Femur (tissue), 1 donor: ENCODE data around the gene POLR1E.

Experiments
- DNase-seq: peaks from one replicate; pipeline ENCODE4 v3.0.0-alpha.2; 2017

POLR1E gene

DNA sequence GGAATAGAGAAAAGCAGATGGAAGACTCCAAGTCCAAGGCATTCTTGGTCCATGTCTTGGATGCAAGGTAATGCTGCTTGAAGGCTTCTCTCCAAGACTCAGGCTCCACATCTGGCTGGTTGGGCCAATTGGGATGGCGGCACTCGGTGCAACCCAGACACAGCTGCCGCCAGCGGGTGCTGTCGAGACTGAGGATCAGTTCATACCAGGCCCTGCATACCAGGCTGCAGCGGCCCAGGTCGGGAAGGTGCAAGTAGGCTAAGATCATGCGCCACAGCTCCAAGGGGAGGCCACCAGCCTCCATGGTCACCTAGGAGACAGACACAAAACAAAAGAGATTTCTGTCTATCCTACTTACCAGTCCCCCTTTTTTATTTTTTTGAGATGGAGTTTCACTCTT, 55.7 kb downstream of the POLR1E start:
- DNase-seq: no peak

DNA sequence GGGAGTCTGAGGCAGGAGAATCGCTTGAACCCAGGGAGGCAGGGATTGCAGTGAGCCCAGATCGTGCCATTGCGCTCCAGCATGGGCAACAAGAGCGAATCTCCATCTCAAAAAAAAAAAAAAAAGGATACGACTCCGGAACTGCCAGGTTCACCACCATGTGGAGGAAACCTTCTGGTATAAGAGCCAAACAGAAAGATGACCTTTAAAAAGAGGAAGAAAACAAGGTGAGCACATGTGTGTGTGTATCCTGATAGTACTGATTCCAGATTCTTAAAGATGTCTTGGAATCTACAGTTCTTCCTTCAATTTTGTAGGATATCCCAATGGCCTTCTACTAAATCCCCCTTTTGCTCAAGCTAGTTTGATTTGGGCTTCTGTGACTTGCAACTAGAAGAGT, 56.7 kb downstream of the POLR1E start:
- no peak for DNase-seq

DNA sequence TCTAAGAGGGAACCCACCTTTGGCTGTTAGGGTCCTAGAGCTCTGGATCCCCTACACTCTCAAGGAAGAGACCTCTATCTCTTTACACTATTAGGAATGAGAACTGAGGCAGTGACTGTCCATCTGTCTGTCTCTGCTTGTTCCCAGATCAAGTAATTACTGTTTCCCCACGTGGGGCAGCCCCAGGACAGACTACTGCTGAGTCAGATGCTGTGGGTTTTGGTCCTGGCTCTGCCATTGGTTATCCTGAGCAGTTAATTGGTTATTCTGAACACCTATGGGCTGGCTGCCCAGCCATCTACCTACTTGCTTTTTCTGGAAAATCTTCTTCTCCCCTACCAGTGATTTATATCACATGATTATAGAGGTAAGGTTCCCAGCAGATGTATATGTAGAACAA, 57.1 kb downstream of the POLR1E start:
- no peak for DNase-seq

- DNase-seq: no peak
These were observed 57.7 kb downstream of the POLR1E start for GRCh38 chr9:37543468-37543867.

DNA sequence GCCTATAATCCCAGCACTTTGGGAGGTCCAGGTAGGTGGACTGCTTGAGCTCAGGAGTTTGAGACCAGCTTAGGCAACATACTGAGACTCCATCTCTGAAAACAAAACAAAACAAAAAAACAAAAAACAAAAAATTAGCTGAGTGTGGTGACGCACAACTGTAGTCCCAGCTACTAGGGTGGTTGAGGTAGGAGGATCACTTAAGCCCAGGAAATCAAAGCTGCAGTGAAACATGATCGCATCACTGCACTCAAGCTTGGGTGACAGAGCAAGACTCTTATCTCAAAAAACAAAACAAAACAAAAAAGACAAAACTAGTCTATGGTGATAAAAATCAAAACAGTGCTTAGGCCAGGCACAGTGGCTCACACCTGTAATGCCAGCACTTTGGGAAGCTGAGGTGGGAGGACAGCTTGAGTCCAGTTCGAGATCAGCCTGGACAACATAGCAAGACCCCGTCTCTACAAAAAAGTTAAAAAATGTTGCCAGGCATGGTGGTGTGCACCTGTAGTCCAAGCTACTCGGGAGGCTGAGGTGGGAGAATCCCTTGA, 61.7 kb downstream of the POLR1E start:
- no peak for DNase-seq

- no peak for DNase-seq
These were observed 63.8 kb downstream of the POLR1E start for GRCh38 chr9:37549527-37549926.

DNA sequence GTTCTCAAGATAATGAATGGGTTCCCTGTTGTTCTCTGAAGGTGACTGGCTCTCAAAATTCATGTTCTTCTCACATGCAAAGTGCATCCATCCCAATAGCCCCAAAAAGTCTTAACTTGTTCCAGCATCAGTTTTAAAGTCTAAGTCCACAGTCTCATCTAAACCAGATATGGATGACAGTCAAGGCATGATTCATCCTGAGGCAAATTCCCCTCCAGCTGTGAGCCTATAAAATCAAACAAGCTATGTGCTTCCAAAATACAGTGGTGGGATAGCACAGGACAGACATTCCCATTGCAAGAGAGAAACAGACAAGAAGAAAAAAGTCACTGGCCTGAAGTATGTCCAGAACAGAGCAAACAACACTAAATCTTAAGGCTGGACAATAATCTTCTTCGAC, 65.0 kb downstream of the POLR1E start:
- DNase-seq: no peak

DNA sequence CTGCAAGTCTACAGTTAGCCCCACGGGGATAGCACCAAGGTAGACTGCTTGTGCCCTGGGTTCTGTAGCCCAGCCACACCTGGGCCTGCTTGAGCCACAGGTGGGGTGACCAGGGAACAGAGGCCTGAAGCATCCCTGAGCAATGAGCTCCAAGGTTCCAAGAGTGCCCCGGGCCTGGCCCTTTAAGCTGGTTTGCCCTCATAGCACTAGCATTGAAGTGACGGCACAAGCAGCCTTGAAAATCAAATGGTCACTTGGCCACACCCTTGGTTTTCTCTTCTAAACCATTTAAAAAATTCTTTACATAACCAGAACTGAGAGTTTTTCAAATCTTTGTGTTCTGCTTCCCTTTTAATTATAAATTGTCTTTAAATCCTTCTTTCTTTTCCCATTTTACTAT, 65.7 kb downstream of the POLR1E start:
- DNase-seq: no peak

DNA sequence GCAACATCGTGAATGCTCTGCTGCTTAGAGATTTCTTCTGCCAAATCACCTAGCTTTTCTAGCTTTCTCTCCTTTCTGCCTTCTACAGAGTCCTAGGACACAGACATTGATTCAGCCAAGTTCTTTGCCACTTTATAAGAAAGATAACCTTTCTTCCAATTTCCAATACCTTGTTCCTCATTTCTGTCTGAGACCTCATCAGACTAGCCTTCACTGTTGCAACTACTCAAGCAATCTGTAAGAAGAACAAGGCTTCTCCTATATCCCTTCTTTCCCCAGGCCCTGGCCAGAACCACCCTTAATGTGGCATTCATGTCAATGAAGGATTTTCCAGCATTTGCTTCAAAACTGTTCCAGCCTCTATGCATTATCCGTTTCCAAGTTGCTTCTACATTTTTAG, 66.1 kb downstream of the POLR1E start:
- no peak for DNase-seq
